ENCODE results near the gene OPN3.

Gene OPN3

GRCh38 chr1:241586905-241587512 lies 53.2 kb downstream of the OPN3 start:
- no peak for DNase-seq

GRCh38 chr1:241582921-241583321 lies 57.2 kb downstream of the OPN3 start:
- DNase-seq = no peak

GRCh38 chr1:241579434-241579833 lies 60.7 kb downstream of the OPN3 start:
- no peak for DNase-seq

- DNase-seq = no peak
Measured at GRCh38 chr1:241574154-241574553, 66.0 kb downstream of the OPN3 start.

GRCh38 chr1:241569848-241570247 lies 70.3 kb downstream of the OPN3 start:
- DNase-seq = no peak

GRCh38 chr1:241560849-241561187 lies 79.4 kb downstream of the OPN3 start:
- DNase-seq = no peak

GRCh38 chr1:241560146-241560848 lies 79.9 kb downstream of the OPN3 start:
- DNase-seq = no peak

GRCh38 chr1:241557551-241558193 lies 82.5 kb downstream of the OPN3 start:
- DNase-seq = no peak

GRCh38 chr1:241557031-241557430 lies 83.1 kb downstream of the OPN3 start:
- no peak for DNase-seq

GRCh38 chr1:241555526-241555925 lies 84.6 kb downstream of the OPN3 start:
- DNase-seq = no peak

- no peak for DNase-seq
Measured at GRCh38 chr1:241553886-241554592, 86.1 kb downstream of the OPN3 start.

- DNase-seq = no peak
Measured at GRCh38 chr1:241551759-241552638, 88.2 kb downstream of the OPN3 start.

- DNase-seq = no peak
Measured at GRCh38 chr1:241550318-241550717, 89.9 kb downstream of the OPN3 start.

GRCh38 chr1:241548008-241548407 lies 92.2 kb downstream of the OPN3 start:
- DNase-seq = no peak

All from midbrain (tissue), 1 donor.